GM08714 (cell line): ENCODE results near the gene THSD4.
"Not testable (repeated sequence)": the region's sequence is repeated elsewhere in the genome, so short reads cannot be mapped to it uniquely, and the experiment has no call there.

Experiments used
- H3K4me3 ChIP-seq: fragments of 200-500 bp; sonication (Bioruptor generic); 2 replicates; pipeline ENCODE4 v1.5.1; 2014; ENCODE audit warnings: mild to moderate bottlenecking, low read length, inconsistent platforms
- ZNF274 ChIP-seq: IDR thresholded peaks from 2 replicates; pipeline ENCODE4 v1.6.1; 2012; ENCODE audit warnings: mild to moderate bottlenecking, low read depth, low read length

THSD4 gene

GRCh38 chr15:71194286-71194685 is 79.0 kb downstream of the THSD4 start:
- H3K4me3 ChIP-seq, result no peak overlapping the region
- TF ChIP-seq ZNF274, result no peak

- H3K4me3 ChIP-seq, result no peak overlapping the region
- TF ChIP-seq ZNF274, result no peak
Measured at GRCh38 chr15:71195242-71195641, 80.0 kb downstream of the THSD4 start.

GRCh38 chr15:71197620-71198019 is 82.3 kb downstream of the THSD4 start:
- no peak overlapping the region for H3K4me3 ChIP-seq
- no peak for TF ChIP-seq ZNF274

- no peak for TF ChIP-seq ZNF274
- H3K4me3 ChIP-seq, result no peak overlapping the region
Measured at GRCh38 chr15:71198846-71199245, 83.6 kb downstream of the THSD4 start.

- no peak for TF ChIP-seq ZNF274
- H3K4me3 ChIP-seq, result no peak overlapping the region
Measured at GRCh38 chr15:71199384-71200351, 84.4 kb downstream of the THSD4 start.

GRCh38 chr15:71201477-71201876 is 86.2 kb downstream of the THSD4 start:
- no peak for TF ChIP-seq ZNF274
- H3K4me3 ChIP-seq, result no peak overlapping the region

GRCh38 chr15:71202712-71203111 is 87.4 kb downstream of the THSD4 start:
- TF ChIP-seq ZNF274, result no peak

DNA sequence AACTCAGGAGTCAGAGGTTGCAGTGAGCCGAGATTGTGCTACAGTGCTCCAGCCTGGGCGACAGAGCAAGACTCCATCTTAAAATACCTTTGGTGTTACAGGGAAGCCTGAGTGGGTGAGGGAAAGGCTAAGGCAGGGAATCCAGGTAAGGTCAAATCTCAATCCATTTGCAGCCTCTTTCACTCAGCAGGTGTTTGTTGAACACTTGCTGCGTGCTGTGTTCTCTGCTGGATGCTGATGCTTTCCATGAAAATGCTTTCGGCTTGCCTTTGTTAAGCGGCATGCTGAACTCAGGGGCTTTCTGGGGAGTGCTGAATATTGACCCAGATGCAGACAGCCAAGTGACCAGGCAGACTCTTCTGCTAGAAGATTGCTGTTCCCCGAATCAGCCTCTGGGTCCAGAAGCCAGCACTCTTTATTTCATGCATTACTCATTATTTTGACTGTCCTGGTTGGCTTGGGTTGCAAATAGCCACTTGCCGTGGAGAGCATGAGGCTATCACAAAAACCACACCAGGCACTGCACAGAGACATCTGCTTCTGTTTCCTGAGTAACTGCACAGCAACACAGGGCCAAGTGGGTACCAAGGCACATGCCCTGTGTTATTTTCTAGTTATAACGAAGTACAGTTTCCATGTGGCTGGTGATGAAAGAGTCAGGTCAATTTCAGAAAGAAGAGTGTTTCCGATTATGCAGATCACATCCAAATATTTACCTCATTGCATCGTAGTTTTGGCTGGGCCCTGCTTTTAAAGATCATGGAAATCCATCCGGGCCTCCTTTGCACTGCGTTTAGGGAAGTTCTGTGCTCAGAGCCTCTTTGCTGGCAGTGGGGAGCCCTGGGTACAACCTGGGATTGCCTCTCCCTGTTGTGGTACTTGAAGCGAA is 88.6 kb downstream of the THSD4 start:
- no peak for TF ChIP-seq ZNF274
- H3K4me3 ChIP-seq, result no peak overlapping the region

More at GRCh38 chr15:71202712-71203111, 87.4 kb downstream of the THSD4 start:
- no peak overlapping the region for H3K4me3 ChIP-seq

DNA sequence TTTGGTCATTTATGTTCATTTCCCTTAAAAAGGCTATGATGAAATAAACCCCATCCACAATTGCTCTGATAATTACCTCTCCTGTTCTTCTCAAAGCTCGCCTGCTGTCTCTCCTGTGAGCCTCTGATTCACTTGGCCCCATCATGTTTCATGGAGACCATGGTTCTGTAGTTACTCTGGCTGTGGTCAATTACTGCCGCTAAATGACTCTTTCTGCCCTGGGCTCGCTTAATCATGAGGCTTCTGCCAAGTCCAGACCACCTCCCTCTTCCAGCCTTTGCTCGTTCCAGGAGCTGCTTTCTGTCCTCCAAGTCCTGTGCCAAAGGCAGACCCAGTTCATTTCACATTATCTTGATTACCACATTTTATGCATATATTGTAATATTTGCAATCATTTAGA is 91.9 kb downstream of the THSD4 start:
- no peak for TF ChIP-seq ZNF274
- no peak overlapping the region for H3K4me3 ChIP-seq

- no peak for TF ChIP-seq ZNF274
Measured at GRCh38 chr15:71212146-71212545, 96.9 kb downstream of the THSD4 start.

DNA sequence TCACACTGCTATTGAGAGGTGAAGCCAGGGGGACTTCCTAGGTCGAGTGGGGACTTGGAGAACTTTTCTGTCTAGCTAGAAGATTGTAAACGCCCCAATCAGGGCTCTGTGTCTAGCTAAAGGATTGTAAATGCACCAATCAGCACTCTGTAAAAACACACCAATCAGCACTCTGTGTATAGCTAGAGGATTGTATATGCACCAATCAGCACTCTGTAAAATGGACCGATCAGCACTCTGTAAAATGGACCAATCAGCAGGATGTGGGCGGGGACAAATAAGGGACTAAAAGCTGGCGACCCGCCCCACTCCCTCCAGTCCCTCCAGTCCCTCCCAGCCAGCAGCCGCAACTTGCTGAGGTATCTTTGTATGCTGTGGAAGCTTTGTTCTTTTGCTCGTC is 98.7 kb downstream of the THSD4 start:
- H3K4me3 ChIP-seq, result not testable (repeated sequence)

More at GRCh38 chr15:71212146-71212545, 96.9 kb downstream of the THSD4 start:
- H3K4me3 ChIP-seq, result no peak overlapping the region

DNA sequence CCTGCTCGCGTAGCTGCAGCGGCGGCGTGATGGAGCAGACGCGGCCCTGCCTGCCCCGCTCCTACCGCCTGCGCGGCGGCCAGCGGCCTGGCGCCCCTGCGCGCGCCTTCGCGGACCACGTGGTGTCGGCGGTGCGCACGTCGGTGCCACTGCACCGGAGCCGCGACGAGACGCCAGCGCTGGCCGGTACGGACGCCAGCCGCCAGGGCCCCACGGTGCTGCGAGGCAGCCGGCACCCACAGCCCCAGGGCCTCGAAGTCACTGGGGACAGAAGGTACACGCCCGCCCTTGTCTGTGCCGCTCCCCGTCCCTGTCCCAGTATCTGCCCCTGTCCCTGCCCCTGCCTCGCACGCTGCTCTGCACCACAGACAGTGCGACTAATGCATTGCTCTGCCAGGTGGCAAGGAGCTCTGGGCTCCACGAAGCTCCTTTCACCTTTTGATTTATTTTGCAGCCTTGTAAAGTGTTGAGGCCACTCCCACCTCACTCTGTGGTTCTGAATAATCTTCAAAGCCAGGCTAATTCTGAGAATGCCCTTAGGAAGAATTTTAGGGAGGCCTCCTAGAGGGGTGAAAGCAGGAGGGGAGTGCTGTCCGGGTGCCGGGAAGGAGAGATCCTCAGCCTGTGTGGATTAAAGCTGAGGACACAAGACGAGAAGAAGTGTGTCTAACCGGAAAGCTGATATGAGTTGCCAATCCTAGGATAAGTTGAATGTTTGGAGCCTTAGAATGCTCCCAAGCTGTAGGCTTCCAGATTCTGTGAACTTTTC is 100.0 kb downstream of the THSD4 start:
- H3K4me3 ChIP-seq, result no peak overlapping the region
- TF ChIP-seq ZNF274, result no peak

DNA sequence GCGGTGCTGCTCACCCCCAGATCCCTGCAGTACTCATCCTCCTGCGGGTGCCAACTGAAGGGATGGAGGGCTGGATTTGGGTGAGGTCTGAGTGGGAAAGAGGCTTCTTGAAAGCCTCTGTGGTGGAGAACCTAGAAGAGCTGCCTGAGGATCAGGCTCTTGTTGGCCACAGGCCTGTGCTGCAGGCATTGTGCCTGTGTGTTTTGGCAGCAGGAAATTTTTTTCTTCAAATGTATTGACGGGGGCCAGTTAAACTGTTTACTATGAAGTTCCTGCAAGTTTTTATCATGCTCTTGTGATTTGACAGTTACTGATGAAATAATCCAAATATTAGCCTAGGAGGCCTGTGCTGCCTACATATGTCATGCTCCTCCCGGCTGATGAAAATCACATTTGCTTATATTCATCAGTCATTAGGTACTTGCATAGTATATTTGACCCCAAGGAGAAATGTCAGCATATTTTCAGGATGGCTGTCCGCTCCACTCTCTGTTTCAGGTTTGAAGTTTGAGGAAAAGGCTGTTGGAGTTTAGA is 103.1 kb downstream of the THSD4 start:
- no peak overlapping the region for H3K4me3 ChIP-seq
- TF ChIP-seq ZNF274, result no peak

GRCh38 chr15:71219101-71219500 is 103.8 kb downstream of the THSD4 start:
- H3K4me3 ChIP-seq, result no peak overlapping the region
- TF ChIP-seq ZNF274, result no peak

- H3K4me3 ChIP-seq, result no peak overlapping the region
- no peak for TF ChIP-seq ZNF274
Measured at GRCh38 chr15:71219645-71220044, 104.4 kb downstream of the THSD4 start.
